Stimulated activated CD4-positive, alpha-beta T cell treated with anti-CD3 and anti-CD28 coated beads, Interleukin-12 subunit alpha, Interleukin-12 subunit beta, amount 100 ng/mL, for 24 hours (primary cell): ENCODE measurements around the gene SRF.

Experiments
- DNase-seq, 2 experiments: peaks; one replicate each; pipeline ENCODE4 v3.0.0-alpha.2; 2020; ENCODE audit warnings: low read depth in 2 of 2

SRF gene

DNA sequence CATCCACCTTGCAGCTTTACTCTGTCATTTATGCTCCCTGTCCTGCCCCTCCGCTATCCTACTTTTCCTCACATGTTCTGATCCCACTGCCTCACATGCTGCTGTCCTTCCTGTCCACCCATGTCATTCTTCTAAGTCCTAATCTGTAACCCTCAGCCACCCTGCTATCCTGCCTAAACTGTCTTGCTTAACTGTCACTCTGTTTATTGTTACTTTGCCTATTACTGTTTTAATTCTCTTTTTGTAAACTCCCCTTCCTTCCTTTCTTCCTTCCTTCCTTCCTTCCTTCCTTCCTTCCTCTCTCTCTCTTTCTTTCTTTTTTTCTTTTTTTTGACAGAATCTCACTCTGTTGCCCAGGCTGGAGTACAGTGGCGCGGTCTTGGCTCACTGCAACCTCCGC is 12.4 kb downstream of the SRF start:
- DNase-seq = no peak

DNA sequence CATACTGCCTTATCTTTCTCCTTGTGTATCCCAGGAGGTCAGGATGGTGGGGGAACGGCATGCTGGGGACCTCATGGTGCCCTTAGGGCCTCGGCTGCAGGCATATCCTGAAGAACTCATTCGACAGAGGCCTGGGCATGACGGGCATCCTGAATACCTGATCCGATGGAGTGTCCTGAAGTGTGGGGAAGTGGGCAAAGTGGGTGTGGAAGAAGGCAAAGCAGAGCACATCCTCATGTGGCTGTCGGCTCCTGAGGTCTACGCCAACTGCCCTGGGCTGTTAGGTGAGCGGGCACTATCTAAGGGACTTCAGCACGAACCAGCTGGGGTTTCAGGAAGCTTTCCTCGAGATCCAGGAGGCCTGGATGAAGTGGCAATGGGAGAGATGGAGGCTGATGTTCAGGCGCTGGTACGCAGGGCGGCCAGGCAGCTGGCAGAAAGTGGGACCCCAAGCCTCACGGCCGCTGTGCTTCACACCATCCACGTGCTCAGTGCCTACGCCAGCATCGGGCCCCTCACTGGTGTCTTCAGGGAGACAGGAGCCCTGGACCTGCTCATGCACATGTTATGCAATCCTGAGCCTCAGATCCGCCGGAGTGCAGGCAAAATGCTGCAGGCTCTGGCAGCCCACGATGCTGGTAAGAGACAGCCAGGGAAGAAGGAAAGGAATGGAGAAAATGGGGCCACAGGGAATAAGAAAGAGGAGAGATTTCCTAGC is 13.4 kb downstream of the SRF start:
- DNase-seq = no peak

DNA sequence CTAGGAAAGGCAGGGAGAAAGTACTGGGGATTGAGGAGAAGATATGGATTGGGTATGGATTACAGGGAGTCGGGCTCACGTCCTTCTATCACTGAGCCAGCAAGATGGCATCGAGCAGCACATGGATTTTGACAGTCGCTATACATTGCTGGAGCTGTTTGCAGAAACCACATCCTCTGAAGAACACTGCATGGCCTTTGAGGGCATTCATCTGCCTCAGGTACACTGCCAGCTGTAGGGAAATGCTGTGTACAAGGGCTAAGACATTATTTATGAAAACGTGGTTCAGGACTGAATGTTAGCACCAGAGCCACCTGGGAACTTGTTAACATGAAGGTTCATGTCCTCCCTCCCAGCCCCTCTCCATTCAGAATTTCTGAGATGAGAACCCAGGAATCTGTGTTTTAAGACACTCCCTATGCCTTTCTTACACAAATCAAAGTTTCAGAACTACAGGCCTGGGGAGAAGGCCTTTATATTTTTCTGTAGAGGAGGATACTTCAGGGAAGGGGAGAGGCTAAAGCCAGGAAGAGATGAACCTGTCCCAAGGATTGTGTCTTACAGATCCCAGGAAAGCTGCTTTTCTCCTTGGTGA is 14.4 kb downstream of the SRF start:
- no peak for DNase-seq

DNA sequence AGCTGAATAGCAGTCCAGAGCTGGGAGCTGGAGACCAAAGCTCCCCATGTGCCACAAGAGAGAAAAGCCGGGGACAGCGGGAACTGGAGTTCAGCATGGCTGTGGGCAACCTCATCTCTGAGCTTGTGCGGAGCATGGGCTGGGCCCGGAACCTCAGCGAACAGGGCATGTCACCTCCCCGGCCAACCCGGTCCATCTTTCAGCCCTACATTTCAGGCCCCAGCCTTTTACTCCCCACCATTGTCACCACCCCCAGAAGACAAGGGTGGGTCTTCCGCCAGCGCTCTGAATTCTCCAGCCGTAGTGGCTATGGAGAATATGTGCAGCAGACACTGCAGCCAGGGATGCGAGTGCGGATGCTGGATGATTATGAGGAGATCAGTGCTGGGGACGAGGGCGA is 14.9 kb downstream of the SRF start:
- no peak for DNase-seq

DNA sequence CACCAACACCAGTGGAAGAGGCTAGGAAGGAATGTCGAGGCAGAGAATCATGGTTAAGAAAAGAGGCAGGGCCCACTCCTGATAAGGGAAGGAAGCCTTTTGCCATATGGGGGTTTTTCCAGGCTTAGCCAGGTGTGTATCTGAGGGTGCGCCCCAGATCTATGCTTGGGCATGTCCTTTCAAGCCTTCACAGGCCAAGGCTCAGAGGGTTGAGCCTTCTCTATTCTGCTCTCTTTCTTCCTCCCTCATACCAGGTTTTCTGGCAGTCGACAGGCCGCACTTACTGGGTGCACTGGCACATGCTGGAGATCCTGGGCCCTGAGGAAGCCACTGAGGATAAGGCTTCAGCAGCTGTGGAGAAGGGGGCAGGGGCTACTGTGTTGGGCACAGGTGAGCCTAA is 15.6 kb downstream of the SRF start:
- DNase-seq = no peak

DNA sequence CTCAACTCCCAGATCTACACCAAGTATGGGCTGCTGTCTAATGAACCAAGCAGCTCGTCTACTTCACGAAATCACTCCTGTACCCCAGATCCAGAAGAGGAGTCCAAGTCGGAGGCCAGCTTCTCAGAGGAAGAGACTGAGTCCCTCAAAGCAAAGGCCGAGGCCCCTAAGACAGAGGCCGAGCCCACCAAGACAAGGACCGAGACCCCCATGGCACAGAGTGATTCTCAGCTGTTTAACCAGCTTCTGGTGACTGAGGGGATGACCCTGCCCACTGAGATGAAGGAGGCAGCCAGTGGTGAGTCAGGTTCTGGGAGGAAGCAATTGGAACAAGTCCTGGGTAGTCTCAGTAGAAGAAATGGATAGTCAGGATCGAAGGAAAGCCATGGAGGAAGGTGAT is 16.8 kb downstream of the SRF start:
- DNase-seq = no peak

DNA sequence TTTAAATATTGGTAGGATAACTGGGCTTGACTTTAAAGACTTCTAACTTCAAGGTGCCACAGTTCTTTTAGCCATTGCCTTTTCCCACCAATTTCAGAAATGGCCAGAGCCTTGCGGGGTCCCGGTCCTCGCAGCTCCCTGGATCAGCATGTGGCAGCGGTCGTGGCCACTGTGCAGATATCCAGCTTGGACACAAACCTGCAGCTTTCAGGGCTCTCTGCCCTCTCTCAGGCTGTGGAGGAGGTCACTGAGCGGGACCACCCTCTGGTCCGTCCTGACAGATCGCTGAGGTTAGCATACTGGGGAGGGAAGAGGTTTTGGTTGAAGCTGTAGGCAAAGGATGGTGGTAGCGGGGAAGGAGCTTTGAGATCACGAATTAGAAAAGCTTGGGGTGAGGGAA is 17.4 kb downstream of the SRF start:
- no peak for DNase-seq

DNA sequence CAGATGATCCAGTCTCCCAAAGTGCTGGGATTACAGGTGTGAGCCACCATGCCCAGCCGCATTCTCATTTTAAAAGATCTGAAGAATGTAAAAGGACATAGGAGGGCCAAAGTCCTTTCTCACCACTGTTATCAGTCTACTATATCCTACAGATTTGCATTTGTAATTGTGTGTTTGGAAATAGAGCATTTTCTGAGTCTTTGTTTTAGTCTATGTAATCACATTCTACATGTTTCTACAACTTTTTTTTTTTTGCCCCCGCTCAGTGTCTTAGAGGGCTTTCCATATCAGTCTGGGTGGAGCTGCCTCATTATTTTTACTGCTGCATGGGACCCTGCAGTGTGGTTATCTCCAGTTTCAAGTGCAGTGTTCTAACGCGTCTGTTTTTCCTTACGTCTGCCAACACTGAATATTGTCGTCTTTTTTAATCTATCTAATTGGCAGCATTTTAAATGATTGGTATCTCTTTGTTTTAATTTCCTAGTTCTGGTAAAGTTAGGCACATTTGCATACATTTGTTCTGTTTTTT is 18.8 kb downstream of the SRF start:
- DNase-seq = no peak

DNA sequence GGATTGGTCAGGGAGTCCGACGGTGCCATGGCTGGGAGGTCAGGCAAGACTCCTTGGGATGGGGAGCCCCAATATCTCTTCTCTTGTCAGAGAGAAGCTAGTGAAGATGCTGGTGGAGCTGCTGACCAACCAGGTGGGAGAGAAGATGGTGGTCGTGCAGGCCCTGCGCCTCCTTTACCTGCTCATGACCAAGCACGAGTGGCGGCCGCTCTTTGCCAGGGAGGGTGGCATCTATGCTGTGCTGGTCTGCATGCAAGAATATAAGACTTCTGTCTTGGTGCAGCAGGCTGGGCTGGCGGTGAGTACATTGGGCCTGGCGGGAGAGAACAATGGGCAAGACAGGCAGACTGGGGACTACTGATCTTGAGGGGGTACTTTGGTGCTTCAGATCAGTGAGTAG is 21.8 kb downstream of the SRF start:
- DNase-seq = no peak

DNA sequence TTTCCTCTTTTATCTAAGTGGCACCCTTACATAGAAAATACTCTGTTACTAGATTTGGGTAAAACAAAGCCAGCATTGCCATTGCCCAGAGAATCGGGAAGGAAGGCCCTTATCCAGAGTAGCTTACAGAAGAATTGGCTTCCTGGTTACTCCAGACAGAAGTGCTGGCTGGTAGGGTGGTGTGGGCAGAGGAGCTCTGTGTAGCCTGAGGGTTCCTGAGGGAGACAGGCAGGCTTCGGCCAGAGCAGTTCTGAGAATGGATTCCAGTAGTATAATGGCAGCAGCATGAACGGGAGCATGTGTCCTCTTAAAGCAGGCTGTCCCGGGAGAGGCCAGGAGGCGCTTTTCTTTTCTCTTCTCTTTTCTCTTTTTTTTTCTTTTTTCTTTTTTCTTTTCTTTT is 22.9 kb downstream of the SRF start:
- DNase-seq = no peak

DNA sequence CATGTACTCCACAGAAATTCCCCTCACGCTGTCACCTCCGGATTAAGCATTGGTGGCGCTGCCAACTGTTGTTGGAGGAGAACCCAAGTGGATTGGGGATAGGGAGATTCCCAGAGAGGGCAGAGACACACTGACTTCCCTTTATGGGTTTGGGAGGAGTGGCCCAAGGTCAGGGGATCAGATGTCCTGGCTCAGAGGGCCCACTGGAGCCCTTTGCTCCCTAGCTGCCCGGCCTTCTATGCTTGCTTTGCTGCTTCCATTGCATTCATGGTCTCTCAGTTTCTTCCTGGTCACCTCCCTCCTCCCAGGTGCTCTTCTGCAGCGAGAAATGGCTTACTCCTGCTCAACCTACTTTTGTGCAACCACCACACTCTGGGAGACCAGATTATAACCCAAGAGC is 25.3 kb downstream of the SRF start:
- DNase-seq = no peak

DNA sequence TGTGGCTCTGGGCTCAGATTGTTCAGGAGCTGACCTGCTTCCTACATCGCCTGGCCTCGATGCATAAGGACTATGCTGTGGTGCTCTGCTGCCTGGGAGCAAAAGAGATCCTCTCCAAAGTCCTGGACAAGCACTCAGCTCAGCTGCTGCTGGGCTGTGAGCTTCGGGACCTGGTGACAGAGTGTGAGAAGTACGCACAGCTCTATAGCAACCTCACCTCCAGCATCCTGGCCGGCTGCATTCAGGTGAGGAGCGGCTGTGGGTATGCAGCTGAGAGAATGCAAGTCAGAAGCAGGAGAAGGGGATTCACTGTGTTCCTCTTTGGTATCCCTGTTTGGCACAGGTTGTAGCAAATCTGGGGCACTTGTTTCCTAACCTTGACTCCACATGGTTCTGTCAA is 28.8 kb downstream of the SRF start:
- DNase-seq = no peak

DNA sequence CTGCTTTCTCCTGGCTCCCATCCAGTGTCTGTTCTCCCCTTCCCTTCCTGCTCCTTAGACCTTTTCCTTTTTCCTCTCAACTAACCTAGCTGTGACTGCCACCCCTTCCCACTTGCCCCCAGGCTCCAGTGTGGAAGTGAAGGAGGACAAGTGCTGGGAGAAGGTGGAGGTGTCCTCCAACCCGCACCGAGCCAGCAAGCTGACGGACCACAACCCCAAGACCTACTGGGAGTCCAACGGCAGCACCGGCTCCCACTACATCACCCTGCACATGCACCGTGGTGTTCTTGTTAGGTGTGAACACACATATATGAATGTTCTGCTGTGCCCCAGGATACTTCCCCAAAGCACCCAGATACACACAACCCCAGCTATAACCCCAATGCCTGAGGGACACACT is 29.5 kb downstream of the SRF start:
- DNase-seq = no peak

DNA sequence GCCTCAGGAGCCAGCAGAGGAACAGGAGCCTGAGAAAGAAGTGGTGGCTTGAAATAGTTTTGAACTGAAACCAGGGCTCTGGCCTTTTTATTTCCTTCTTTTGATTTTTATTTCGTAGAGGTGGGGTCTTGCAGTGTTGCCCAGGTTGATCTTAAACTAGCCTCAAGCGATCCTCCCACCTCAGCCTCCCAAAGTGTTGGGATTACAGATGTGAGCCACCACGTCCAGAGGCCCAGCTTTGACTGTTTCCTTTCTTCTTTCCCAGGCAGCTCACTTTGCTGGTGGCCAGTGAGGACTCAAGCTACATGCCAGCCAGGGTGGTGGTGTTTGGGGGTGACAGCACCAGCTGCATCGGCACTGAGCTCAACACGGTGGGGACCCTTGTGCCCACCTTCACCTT is 31.4 kb downstream of the SRF start:
- DNase-seq = no peak

DNA sequence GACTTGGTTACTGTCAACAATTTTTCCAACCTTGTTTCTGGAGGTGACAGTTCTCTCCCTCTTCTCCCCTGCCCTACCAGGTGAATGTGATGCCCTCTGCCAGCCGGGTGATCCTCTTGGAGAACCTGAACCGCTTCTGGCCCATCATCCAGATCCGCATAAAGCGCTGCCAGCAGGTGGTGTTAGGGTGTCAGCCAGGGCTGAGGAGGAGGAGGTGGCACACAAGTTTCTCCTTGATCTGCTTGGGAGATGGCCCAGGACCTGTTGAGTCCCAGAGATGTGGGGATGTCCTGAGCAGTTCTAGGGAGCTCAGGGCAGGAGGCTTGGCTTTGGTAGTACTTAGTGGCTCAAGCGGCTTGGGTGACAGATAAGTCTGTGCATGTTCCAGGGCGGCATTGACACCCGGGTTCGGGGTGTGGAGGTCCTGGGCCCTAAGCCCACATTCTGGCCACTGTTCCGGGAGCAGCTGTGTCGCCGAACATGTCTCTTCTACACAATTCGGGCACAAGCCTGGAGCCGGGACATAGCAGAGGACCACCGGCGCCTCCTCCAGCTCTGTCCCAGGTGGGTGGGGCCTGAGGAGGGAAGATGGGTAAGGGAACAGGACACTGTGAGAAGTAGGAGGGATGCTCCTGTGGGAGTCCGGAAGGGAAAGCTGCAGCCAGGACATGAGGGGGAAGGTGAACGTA is 32.1 kb downstream of the SRF start:
- DNase-seq = no peak

DNA sequence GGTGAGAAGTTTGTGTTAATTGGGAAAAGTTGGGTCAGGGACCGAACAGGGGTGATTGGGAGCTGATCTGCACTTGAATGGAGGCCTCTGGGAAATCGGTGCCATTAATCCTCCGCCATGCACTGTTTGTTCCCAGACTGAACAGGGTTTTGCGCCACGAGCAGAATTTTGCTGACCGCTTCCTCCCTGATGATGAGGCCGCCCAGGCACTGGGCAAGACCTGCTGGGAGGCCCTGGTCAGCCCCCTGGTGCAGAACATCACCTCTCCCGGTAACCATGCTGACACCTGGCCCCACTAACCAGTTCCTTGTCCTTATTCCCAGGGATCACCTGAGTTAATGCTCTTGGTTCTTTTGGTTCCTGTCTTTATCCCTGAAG is 32.6 kb downstream of the SRF start:
- no peak for DNase-seq

DNA sequence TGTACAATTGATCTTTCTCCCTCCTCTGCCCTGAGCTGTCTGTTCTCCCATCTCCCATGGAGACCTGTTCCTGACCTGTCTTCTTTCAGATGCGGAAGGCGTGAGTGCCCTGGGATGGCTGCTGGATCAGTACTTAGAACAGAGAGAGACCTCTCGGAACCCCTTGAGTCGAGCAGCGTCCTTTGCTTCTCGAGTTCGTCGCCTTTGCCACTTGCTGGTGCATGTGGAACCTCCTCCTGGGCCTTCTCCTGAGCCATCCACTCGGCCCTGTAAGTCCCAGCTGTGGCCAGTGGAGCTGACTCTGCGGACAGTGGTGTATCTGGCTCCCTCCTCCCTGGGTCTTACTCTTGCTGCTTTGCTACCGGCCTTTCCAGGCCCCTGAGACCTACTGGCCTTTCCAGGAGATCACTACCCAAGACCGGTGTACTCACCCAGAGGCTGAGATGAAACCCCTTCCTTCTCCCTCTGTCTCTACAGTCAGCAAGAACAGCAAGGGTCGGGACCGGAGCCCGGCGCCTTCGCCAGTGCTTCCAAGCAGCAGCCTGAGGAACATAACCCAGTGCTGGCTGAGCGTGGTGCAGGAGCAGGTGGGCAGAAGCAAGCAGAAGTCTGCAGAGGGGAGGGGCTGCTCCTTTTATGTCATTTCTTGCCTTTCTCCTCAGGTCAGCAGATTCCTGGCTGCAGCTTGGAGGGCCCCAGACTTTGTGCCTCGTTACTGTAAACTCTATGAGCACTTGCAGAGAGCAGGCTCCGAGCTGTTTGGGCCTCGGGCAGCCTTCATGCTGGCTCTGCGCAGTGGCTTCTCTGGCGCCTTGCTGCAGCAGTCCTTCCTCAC is 33.4 kb downstream of the SRF start:
- no peak for DNase-seq

DNA sequence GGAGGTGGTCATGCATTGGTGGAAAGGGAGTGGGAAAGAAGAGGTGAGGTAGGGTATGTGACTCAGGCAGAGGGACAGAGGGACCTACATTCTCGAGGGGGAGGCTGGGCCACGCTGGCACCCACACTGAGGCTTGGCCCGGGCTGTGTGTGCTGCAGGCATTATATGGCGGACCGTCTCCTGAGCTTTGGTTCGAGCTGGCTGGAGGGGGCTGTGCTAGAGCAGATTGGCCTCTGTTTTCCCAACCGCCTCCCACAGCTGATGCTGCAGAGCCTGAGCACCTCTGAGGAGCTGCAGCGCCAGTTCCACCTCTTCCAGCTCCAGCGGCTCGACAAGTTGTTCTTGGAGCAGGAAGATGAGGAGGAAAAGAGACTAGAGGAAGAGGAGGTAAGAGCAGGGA is 34.8 kb downstream of the SRF start:
- no peak for DNase-seq

DNA sequence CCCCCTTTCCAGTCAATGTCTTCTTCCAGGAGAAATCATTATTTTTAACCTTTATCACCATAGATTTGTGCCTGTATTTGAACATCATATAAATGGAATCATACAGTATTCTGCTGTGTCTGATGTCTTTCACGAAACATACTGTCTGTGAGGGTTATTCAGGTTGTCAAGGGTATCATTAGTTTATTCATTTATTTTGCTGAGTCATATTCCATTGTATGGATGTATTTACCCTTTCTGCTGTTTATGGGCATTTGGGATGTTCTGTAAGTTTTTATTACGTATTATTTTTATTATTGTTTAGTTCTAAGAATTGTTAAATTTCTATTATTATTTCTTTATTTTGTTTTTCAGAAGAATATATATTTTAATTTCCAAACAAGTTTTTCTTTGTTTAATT is 36.2 kb downstream of the SRF start:
- no peak for DNase-seq

DNA sequence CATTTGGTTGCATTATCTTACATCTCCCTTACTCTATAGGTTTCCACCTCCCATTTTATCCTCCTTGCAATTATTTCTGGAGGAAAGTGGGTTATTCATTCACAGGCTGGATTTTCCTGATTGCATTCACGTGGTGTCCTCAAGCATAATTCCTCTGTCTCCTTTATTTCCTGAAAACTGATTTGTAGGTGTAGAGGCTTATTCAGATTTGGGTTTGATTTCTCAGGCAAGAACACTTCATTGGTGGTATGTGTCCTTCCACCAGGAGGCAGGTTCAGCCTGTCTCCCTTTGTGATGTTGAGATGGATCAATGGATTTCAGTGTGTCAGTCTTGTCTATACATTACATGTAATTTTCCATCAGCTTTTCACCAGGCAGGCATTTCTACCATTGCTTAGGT is 40.9 kb downstream of the SRF start:
- DNase-seq = no peak

DNA sequence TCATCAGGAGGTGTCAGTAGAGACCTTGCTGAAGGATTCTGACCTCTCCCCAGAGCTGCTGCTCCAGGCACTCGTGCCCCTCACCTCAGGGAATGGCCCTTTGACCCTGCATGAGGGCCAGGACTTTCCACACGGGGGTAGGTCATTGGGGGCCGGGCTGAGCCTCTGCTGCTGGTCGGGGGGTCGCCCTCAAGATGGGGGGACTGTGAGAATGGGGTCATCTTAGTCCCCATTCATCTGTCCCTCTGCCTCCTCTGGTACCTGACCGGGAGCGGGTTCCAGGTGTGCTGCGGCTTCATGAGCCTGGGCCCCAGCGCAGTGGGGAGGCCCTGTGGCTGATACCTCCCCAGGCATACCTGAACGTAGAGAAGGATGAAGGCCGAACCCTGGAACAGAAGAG is 42.4 kb downstream of the SRF start:
- DNase-seq = no peak

DNA sequence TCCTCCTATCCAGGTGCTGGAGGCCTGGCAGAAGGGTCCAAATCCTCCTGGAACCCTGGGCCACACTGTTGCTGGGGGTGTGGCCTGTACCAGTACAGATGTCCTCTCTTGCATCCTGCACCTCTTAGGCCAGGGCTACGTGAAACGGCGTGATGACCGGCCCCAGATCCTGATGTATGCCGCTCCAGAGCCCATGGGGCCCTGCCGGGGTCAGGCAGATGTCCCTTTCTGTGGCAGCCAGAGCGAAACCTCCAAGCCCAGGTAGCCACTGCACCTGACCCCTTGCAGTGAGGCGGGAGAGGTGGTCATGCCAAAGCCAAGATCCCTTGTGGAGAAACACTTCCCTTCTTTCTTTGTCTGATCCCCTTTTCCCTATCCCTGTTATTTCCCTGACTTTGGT is 44.0 kb downstream of the SRF start:
- DNase-seq = no peak
